ENCODE data around the gene DNAH11. TPM values are rescaled to one million over a fixed set of nuclear protein-coding genes. Genes with fewer than 3 reads are reported as not detected.
"Not testable (repeated sequence)": the region's sequence is repeated elsewhere in the genome, so short reads cannot be mapped to it uniquely, and the experiment has no call there.

The DNAH11 gene
- polyA plus RNA-seq, 1 experiment: 0.59 TPM

GRCh38 chr7:21675255-21675654, 132.4 kb downstream of the DNAH11 start:
- POLR2A ChIA-PET: no interaction called here
- no peak for DNase-seq (ENCODE audit: low read depth)
- Histone ChIP-seq H3K27me3 (ENCODE audit: control insufficient read depth, insufficient read depth, low read length) (no peaks in the 10 kb centered on the region), H3K4me3 (ENCODE audit: low read depth, low read length) (no peak overlapping the region), H3K36me3 (ENCODE audit: control insufficient read depth, insufficient read depth, low read length) (no peaks in the 10 kb centered on the region)
- TF ChIP-seq, protein P1, sequence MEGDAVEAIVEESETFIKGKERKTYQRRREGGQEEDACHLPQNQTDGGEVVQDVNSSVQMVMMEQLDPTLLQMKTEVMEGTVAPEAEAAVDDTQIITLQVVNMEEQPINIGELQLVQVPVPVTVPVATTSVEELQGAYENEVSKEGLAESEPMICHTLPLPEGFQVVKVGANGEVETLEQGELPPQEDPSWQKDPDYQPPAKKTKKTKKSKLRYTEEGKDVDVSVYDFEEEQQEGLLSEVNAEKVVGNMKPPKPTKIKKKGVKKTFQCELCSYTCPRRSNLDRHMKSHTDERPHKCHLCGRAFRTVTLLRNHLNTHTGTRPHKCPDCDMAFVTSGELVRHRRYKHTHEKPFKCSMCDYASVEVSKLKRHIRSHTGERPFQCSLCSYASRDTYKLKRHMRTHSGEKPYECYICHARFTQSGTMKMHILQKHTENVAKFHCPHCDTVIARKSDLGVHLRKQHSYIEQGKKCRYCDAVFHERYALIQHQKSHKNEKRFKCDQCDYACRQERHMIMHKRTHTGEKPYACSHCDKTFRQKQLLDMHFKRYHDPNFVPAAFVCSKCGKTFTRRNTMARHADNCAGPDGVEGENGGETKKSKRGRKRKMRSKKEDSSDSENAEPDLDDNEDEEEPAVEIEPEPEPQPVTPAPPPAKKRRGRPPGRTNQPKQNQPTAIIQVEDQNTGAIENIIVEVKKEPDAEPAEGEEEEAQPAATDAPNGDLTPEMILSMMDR (IDR thresholded peaks at IDR 0.05; ENCODE audit: insufficient read depth, low read depth, low read length): no peak
- CTCF ChIA-PET: no interaction called here

- POLR2A ChIA-PET: no interaction called here
- Histone ChIP-seq H3K27me3 (ENCODE audit: control insufficient read depth, insufficient read depth, low read length) (no peaks in the 10 kb centered on the region), H3K36me3 (ENCODE audit: control insufficient read depth, insufficient read depth, low read length) (no peaks in the 10 kb centered on the region), H3K4me3 (ENCODE audit: low read depth, low read length) (no peak overlapping the region)
- DNase-seq (ENCODE audit: low read depth): no peak
- CTCF ChIA-PET: no interaction called here
- TF ChIP-seq, protein P1 (IDR thresholded peaks at IDR 0.05; ENCODE audit: insufficient read depth, low read depth, low read length): no peak
Measured at GRCh38 chr7:21690705-21691104, 147.9 kb downstream of the DNAH11 start.

DNA sequence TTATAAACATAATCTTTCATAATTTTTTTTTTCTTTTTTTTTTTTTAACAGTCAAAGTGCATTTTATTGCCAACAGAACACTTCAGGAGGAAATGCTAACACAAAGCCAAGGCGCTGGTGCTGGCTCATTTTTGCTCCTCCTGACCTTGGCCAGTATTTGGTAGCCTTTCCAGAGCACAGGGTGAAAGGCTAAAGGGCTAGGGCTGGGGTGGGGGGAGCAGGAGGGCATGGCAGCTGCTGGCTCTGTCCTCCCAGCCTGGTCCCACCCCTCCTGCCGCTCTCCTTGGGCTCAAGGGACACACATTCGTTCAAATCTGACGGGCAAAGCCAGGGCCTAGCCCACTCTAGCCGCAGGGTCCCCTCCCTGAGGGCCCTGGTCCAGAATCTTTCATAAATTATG, 148.3 kb downstream of the DNAH11 start:
- POLR2A ChIA-PET, CTCF ChIA-PET: not testable (repeated sequence)

DNA sequence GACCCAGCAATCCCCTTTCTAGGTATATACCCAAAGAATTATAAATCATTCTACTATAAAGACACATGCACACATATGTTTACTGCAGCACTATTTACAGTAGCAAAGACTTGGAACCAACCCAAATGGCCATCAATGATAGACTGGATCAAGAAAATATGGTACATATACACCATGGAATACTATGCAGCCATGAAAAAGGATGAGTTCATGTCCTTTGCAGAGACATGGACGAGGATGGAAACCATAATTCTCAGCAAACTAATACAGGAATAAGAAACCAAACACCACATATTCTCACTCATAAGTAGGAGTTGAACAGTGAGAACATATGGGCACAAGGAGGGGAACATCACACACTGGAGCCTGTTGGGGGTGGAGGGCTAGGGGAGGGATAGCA, 157.7 kb downstream of the DNAH11 start:
- POLR2A ChIA-PET; CTCF ChIA-PET; DNase-seq (ENCODE audit: low read depth); H3K27me3 ChIP-seq (ENCODE audit: control insufficient read depth, insufficient read depth, low read length); H3K36me3 ChIP-seq (ENCODE audit: control insufficient read depth, insufficient read depth, low read length); H3K4me3 ChIP-seq (ENCODE audit: low read depth, low read length): not testable (repeated sequence)

More for the DNA sequence above, 148.3 kb downstream of the DNAH11 start:
- not testable (repeated sequence) for H3K4me3 ChIP-seq (ENCODE audit: low read depth, low read length); H3K27me3 ChIP-seq (ENCODE audit: control insufficient read depth, insufficient read depth, low read length); H3K36me3 ChIP-seq (ENCODE audit: control insufficient read depth, insufficient read depth, low read length); DNase-seq (ENCODE audit: low read depth)

DNA sequence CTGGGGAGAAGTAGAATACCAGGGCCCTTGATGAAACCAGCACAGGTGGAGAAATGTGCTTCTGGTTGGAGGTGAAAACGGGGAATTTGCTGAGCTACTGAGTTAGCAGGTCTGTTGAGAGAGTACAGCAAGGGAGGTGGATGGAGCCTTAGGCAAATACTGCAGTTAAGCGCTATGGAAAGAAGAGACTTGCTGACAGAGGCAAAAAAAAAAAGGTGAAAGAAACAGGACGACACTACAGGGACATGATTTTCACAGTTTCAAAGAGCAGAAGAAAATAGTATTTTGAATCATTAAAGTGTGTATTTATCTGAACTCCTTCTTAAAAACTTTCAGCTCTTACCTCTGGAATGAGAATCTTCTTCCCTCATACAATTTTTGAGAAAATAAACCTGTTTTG, 159.5 kb downstream of the DNAH11 start:
- no peaks in the 10 kb centered on the region for H3K36me3 ChIP-seq (ENCODE audit: control insufficient read depth, insufficient read depth, low read length)
- TF ChIP-seq, protein P1 (IDR thresholded peaks at IDR 0.05; ENCODE audit: insufficient read depth, low read depth, low read length): no peak
- no peaks in the 10 kb centered on the region for H3K27me3 ChIP-seq (ENCODE audit: control insufficient read depth, insufficient read depth, low read length)
- ChIA-PET CTCF (no interaction called here), POLR2A (no interaction called here)
- DNase-seq (ENCODE audit: low read depth): no peak
- no peak overlapping the region for H3K4me3 ChIP-seq (ENCODE audit: low read depth, low read length)

DNA sequence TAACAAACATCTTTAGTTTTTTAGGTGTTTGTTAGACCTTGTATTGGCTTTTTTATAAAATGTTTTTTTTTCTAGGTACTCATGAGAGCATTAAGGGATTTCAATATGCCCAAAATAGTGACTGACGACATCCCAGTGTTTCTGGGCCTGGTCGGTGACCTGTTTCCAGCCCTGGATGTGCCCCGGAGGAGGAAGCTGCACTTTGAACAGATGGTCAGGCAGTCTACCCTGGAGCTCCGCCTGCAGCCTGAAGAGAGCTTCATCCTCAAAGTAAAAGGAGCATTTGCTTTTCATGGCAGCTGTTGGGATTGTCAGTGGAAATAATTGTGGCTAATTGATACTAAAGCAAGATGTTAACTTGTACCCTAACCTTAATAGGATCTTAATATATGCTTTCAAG, 161.5 kb downstream of the DNAH11 start:
- CTCF ChIA-PET: interaction anchor here (0.7 kb wide), 1 partner anchor 380 kb away, joined by 4 read pairs; no protein-coding TSS in a partner anchor
- Histone ChIP-seq H3K27me3 (ENCODE audit: control insufficient read depth, insufficient read depth, low read length) (no peaks in the 10 kb centered on the region), H3K36me3 (ENCODE audit: control insufficient read depth, insufficient read depth, low read length) (no peaks in the 10 kb centered on the region), H3K4me3 (ENCODE audit: low read depth, low read length) (no peak overlapping the region)
- DNase-seq (ENCODE audit: low read depth): no peak
- TF ChIP-seq, protein P1 (IDR thresholded peaks at IDR 0.05; ENCODE audit: insufficient read depth, low read depth, low read length): no peak
- POLR2A ChIA-PET: no interaction called here
